Measurements from ENCODE around the gene SVIL.
"Not testable (repeated sequence)": the region's sequence is repeated elsewhere in the genome, so short reads cannot be mapped to it uniquely, and the experiment has no call there.

The SVIL gene

DNA sequence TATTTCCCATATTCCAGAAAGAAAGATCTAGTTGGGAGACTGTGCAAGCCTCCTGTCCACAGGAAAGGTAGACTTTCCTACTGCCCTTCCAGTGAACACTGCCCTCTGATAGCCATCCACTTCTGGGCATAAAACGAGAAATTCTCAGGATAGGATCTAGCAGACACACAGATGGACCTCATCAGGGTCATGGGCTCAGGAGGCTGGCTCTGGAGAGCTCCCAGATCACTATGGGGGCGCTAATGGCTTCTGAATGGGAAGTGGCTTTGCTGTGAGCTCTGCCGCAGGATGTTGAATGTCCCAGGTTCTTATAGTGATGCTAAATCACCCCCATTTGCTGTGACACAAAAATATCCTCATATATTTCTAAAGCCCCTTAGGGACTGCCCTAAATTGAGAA, 77.1 kb downstream of the SVIL start:
- TF ChIP-seq ZFX (IDR thresholded peaks at IDR 0.05) = no peak
- TF ChIP-seq, protein P1, sequence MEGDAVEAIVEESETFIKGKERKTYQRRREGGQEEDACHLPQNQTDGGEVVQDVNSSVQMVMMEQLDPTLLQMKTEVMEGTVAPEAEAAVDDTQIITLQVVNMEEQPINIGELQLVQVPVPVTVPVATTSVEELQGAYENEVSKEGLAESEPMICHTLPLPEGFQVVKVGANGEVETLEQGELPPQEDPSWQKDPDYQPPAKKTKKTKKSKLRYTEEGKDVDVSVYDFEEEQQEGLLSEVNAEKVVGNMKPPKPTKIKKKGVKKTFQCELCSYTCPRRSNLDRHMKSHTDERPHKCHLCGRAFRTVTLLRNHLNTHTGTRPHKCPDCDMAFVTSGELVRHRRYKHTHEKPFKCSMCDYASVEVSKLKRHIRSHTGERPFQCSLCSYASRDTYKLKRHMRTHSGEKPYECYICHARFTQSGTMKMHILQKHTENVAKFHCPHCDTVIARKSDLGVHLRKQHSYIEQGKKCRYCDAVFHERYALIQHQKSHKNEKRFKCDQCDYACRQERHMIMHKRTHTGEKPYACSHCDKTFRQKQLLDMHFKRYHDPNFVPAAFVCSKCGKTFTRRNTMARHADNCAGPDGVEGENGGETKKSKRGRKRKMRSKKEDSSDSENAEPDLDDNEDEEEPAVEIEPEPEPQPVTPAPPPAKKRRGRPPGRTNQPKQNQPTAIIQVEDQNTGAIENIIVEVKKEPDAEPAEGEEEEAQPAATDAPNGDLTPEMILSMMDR (conservative IDR thresholded peaks at IDR 0.05) = no peak
- no peak overlapping the region for H3K27ac ChIP-seq

DNA sequence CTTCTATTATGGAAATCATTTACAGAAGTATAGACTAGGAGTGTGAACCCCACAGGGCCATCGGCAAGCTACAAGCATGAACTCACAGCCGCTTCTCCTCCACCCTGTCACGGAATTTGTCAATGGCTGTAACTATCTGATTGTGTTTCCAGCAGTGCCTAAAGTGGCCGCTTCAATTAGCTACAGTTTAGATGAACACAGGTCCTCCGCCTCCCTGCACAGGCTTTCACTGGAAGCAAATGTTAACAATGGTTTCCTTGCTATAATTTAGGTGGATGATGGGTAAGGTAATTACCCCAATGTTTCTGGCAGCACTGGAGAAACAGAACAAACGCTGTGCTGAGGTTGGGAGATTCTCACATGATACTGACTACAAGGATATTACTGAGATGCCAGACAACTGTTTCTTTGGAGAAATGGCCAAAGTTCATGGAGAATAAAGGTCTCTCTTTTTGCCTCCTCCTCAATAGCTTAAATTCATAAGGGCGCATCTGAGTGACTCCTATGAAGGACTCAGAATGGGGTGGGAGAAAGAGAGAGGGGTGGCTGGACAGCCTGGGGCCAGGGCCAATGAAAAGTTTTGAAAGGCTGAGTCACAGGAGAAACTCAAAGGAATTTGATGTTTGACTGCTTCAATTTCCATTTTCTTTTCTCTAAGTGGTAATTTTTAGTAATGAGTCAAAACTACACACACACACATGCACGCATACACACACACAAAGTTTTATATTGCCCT, 78.9 kb downstream of the SVIL start:
- no peak overlapping the region for H3K27ac ChIP-seq
- TF ChIP-seq, protein P1 (conservative IDR thresholded peaks at IDR 0.05) = no peak
- TF ChIP-seq ZFX (IDR thresholded peaks at IDR 0.05) = no peak

DNA sequence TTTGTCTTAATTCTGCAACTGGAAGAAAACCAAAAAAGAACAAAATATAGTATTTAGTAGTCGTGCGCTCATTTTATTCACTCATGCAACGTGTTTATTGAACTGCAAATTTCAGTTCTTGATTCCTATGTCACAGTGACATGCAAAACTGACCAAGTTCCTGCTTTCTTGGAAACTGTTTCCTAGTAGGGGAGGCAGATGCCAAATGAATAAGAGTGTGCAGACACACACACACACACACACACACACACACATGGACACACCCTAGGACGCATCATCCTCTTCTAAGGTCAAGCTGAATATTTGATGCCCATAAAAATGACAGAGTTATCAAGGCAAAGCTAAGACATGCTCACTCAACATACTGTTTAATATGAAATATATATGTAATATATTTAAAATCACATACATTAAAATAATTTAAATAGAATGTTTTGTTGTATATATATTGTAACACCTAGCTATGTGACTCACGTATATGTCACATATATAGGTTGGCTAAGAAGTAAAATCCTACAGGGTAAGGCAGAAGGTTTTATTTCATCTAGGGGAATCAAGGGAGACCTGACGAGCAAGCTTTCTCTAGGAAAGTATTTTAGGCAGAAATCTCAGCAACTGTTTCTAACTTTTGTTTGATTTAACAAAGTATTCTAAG, 79.6 kb downstream of the SVIL start:
- H3K27ac ChIP-seq = no peak overlapping the region
- TF ChIP-seq, protein P1 (conservative IDR thresholded peaks at IDR 0.05) = no peak
- no peak for TF ChIP-seq ZFX (IDR thresholded peaks at IDR 0.05)

DNA sequence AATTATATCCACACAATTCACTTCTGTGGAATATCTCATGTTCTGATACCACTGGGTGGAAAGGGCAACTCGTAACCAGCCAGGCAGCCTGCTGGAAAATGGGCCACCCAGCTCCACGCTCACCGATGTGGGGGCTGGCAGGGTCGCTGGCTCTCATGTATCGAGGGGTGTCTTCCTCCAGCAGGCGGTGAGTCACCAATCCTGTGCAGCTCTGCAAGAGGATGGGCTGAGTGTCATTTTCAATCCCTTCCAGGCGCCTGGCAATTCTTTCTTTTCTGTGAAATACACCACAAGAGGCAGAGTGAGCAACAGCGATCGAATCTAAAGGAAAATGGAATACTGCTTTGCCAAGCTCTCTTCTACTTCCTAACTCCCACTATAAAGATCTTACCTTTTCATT, 80.1 kb downstream of the SVIL start:
- no peak overlapping the region for H3K27ac ChIP-seq
- TF ChIP-seq, protein P1 (conservative IDR thresholded peaks at IDR 0.05) = no peak
- no peak for TF ChIP-seq ZFX (IDR thresholded peaks at IDR 0.05)

DNA sequence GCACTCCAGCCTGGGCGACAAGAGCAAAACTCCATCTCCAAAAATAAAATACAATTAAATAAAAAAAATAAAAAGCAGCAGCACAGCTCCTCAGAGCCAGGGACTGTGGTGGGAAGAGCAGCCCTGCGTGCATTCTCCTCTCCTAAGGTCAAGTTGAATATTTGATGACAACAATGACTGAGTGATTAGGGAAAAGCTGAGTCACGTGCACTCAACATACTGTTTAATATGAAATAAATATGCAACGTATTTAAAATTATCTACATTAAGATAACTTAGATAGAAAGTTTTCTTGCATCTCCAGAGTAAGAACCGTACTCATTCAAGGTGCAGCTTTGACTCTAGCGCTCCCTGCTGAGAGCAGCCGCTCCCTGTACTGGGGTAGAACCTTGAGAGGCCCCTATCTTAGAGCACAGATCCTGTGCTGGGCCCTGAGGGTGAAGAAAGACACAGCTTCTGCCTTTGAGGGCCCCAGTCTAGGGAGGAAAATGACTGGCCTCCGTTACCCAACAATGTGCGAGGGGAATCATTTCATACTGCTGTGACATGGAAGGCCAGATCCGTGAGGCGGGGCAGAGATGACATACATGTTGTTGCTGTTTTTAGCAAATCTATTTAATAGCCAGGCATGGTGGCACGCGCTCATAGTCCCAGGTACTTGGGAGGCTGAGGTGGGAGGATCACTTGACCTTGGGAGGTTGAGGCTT, 81.1 kb downstream of the SVIL start:
- TF ChIP-seq, protein P1 (conservative IDR thresholded peaks at IDR 0.05) = no peak; the same call in 1 of the 2 replicates
- TF ChIP-seq ZFX (IDR thresholded peaks at IDR 0.05) = no peak
- H3K27ac ChIP-seq = no peak overlapping the region

DNA sequence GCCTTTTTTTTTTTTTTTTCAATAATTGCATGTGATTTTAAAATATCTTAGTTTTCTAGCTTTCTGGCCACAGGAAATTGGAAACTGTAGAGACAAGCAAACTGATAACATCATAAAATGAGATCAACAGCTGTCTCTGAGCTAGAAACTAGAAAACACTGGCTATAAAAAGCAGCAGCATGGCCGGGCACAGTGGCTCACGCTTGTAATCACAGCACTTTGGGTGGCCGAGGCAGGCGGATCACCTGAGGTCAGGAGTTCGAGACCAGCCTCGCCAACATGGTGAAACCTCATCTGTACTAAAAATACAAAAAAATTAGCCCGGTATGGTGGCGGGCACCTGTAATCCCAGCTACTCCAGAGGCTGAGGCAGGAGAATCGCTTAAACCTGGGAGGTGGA, 81.7 kb downstream of the SVIL start:
- H3K27ac ChIP-seq = not testable (repeated sequence)

DNA sequence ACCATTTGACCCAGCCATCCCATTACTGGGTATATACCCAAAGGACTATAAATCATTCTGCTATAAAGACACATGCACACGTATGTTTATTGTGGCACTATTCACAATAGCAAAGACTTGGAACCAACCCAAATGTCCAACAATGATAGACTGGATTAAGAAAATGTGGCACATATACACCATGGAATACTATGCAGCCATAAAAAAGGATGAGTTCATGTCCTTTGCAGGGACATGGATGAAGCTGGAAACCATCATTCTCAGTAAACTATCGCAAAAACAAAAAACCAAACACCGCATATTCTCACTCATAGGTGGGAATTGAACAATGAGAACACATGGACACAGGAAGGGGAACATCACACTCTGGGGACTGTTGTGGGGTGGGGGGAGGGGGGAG, 85.3 kb downstream of the SVIL start:
- not testable (repeated sequence) for H3K27ac ChIP-seq

DNA sequence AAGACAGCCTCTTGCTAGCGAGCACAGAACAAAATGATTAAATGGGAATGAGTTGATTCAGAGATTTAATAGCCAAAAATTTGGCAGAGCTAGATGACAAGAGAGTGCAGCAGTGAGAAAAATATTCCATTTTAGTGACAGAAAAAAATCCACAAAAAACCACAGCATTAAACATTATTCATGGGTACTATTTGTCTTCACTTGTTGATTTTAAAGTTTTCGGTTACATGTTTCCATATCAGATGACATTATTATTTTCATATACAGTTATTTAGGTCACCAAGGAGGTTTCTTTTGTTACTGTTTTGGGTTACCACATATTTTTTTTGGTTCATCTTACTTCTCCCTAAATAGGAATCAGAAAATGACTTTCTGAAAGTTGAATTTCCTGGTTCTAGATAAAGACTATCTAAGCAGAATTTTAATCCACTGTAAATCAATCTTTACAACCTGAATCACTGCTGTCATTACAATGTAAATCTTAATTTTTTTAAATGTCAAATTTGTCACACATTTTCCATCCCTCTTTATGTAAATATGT, 87.9 kb downstream of the SVIL start:
- TF ChIP-seq, protein P1 (conservative IDR thresholded peaks at IDR 0.05) = no peak
- TF ChIP-seq ZFX (IDR thresholded peaks at IDR 0.05) = no peak
- H3K27ac ChIP-seq = no peak overlapping the region

Data from C4-2B (cell line).